PFSK-1 (cell line): ENCODE measurements around the gene FOCAD.

Experiments
- FOXP2 ChIP-seq: optimal IDR thresholded peaks from 2 replicates; pipeline ENCODE3; 2011; ENCODE audit warnings: borderline replicate concordance, control low read depth, inconsistent platforms; ENCODE audit not compliant: insufficient read depth; ENCODE audit errors: extremely low read length, extremely low read depth
- POLR2AphosphoS5 ChIP-seq: IDR thresholded peaks from 2 replicates; pipeline ENCODE4 v1.6.1; 2012; ENCODE audit warnings: low read depth, mild to moderate bottlenecking, control low read depth, low read length, moderate library complexity
- SIN3A ChIP-seq: IDR thresholded peaks from 2 replicates; pipeline ENCODE4 v1.6.1; 2012; ENCODE audit warnings: mild to moderate bottlenecking, low read length, moderate library complexity, borderline replicate concordance; ENCODE audit not compliant: insufficient read depth
- TAF1 ChIP-seq: IDR thresholded peaks from 2 replicates; pipeline ENCODE4 v1.6.1; 2012; ENCODE audit warnings: low read length, control low read depth, borderline replicate concordance; ENCODE audit not compliant: insufficient read depth
- TF ChIP-seq, protein P1 (sequence below), 2 experiments: IDR thresholded peaks; 2 replicates each; pipeline versions ENCODE4 v1.6.1 to v1.8.0; 2011 to 2012; ENCODE audit warnings: low read depth in 2 of 2, low read length in 2 of 2, control low read depth in 1 of 2, inconsistent platforms in 1 of 2, mild to moderate bottlenecking in 1 of 2, moderate library complexity in 1 of 2; ENCODE audit not compliant: insufficient read depth in 1 of 2

The FOCAD gene

DNA sequence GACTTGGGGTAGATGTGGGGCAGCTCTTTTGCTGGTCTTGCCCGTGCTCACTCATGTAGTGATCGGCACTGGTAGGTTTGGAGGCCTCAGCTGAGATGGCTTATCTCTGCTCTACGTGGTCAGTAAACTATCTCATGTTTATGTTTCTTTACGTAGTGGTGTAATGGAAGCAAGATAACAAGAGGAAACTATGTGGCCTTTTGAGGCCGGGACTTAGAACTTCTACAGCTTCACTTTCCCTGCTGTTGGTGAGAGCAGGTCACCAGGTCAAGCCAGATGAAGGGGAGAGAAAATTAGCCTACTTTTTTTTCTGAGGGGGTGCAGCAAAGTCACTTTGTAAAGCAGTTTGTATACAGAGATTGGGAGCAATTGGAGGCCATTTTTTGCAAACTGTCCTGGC lies 8.5 kb downstream of the FOCAD start:
- no peak for TF ChIP-seq TAF1

DNA sequence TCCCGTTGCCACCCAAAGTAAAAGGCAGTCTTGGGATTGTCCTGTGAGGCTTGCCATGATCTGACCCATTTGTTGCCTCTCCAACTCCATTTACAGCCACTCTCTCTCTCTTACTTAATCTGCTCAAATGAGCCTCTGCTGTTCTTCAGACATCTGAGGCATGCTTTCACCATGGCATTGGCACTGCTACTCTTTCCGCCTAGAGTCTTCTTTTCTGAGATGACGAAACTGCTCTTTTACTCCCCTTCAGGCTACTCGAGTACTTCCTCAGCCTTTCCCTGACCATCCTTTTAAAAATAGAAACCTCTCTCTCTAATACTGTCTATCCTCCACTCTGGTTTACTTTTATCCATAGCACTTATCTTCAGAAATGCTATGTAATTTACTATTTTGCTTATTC lies 9.0 kb downstream of the FOCAD start:
- TF ChIP-seq, protein P1, sequence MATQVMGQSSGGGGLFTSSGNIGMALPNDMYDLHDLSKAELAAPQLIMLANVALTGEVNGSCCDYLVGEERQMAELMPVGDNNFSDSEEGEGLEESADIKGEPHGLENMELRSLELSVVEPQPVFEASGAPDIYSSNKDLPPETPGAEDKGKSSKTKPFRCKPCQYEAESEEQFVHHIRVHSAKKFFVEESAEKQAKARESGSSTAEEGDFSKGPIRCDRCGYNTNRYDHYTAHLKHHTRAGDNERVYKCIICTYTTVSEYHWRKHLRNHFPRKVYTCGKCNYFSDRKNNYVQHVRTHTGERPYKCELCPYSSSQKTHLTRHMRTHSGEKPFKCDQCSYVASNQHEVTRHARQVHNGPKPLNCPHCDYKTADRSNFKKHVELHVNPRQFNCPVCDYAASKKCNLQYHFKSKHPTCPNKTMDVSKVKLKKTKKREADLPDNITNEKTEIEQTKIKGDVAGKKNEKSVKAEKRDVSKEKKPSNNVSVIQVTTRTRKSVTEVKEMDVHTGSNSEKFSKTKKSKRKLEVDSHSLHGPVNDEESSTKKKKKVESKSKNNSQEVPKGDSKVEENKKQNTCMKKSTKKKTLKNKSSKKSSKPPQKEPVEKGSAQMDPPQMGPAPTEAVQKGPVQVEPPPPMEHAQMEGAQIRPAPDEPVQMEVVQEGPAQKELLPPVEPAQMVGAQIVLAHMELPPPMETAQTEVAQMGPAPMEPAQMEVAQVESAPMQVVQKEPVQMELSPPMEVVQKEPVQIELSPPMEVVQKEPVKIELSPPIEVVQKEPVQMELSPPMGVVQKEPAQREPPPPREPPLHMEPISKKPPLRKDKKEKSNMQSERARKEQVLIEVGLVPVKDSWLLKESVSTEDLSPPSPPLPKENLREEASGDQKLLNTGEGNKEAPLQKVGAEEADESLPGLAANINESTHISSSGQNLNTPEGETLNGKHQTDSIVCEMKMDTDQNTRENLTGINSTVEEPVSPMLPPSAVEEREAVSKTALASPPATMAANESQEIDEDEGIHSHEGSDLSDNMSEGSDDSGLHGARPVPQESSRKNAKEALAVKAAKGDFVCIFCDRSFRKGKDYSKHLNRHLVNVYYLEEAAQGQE (IDR thresholded peaks at IDR 0.05; ENCODE audit: insufficient read depth in 1 of 2, low read depth in 2 of 2, low read length in 2 of 2) = no peak
- TF ChIP-seq SIN3A = no peak
- TF ChIP-seq TAF1 = no peak
- TF ChIP-seq POLR2AphosphoS5 = no peak
- no peak for TF ChIP-seq FOXP2

DNA sequence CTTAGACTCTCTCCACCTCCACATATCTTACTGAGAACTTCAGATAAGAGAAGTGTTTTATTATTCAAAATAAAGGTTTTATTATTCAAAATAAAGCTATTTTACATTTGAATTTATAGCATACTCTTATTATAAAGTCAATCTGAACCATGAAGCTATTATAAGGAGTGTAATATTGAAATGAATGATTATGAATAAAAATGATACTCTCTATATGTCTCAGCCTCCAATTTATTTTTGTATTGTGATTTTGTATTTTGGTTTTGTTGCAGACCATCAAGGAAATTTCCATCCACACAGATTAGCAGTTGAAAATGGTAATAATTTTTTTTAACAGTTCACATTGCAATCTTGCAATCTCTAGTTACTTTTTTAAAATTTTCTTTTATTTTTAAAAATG lies 10.2 kb downstream of the FOCAD start:
- TF ChIP-seq POLR2AphosphoS5 = no peak
- TF ChIP-seq TAF1 = no peak
- TF ChIP-seq, protein P1 (IDR thresholded peaks at IDR 0.05; ENCODE audit: insufficient read depth in 1 of 2, low read depth in 2 of 2, low read length in 2 of 2) = no peak
- TF ChIP-seq FOXP2 = no peak
- no peak for TF ChIP-seq SIN3A

DNA sequence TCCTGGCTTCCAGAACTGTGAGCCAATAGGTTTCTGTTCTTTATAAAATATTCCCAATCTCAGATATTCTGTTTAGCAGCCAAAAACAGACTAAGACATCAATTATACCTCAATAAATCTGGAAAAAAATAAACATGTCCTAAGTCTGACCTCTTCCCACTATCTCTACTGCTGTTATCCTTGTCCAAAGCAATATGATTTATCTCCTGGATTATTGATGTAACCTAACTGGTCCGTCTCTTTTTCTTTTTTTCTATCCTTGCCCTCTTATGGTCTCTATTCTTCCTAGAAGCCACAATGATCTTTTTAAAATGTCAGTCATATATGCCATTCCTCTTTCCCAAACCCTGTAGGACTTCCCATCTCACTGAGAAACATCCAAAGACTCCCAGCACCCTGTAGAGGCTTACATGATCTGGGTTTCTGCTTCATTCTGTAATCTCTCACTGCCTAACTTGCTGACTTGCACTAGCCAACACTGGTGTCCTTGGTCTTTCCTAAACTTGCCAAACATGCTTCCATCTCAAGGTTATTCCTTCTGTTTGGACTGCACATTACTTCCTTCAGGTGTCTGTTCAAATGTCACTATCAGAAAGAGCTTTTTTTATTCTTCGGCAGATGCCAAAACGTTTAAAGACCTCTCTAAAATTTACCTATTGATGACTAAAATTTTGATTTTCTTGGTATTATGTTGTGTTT lies 13.1 kb downstream of the FOCAD start:
- TF ChIP-seq FOXP2 (no peak), POLR2AphosphoS5 (no peak), TAF1 (no peak), SIN3A (no peak)
- TF ChIP-seq, protein P1 (IDR thresholded peaks at IDR 0.05; ENCODE audit: insufficient read depth in 1 of 2, low read depth in 2 of 2, low read length in 2 of 2) = no peak

DNA sequence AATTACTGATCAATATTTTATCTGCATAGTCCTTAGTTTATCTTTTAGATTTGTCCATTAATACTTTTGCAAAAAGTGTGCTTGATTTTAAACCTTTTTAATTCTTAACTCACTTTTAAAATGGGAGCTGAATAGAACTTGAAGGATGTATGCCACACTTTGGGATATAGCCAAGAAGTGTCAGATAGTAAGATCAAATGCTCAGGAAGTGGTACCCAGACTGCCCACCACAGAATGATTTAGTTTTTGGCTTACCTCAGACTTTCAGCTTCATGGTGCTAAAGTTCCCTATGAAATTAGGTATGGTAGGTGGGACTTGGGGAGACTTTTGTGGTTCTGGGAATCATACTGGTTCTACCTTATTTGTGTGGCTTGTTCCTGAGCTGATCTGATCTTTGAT lies 14.7 kb downstream of the FOCAD start:
- TF ChIP-seq TAF1 = no peak

DNA sequence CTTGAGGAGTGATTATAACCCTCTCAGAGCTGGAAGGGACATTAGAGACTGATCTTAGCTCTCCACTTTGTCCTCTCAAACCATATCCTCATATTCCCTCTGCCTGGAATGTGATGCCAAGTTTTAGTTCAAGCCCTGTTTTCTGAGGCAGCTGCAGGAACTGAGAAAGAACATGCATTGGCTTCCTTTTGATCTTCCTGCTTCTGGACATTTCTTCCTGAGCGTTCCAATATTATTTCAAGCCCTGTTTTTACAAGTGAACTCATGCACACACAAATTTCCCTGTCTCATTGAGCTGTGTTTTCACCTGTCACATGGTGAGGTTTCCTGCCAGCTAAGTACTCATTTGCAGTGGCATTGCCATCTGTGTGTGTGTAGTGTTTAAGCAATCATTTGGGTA lies 17.0 kb downstream of the FOCAD start:
- TF ChIP-seq POLR2AphosphoS5 = no peak
- no peak for TF ChIP-seq TAF1
- TF ChIP-seq, protein P1 (IDR thresholded peaks at IDR 0.05; ENCODE audit: insufficient read depth in 1 of 2, low read depth in 2 of 2, low read length in 2 of 2) = no peak
- TF ChIP-seq SIN3A = no peak
- no peak for TF ChIP-seq FOXP2
